HL-60 (cell line): ENCODE measurements around the gene PTGES2.

Source experiments
- DNase-seq, 2 experiments: peaks; one replicate each; pipeline ENCODE4 v3.0.0-alpha.2; 2010 to 2020; ENCODE audit warnings: low read depth in 1 of 2, low spot score in 1 of 2
- H3K27ac ChIP-seq: fragments of 250-450 bp; sonication (Bioruptor Pico); replicated peaks from 2 replicates; pipeline ENCODE4 v1.5.1; 2020; ENCODE audit warnings: mild to moderate bottlenecking, moderate library complexity
- H3K27me3 ChIP-seq: fragments of 250-450 bp; sonication (Bioruptor Pico); 2 replicates; pipeline ENCODE4 v1.5.1; 2021; ENCODE audit warnings: mild to moderate bottlenecking, moderate library complexity; ENCODE audit not compliant: insufficient read depth, poor library complexity, severe bottlenecking
- H3K4me3 ChIP-seq: replicated peaks from 2 replicates; pipeline ENCODE4 v1.5.1; 2011; ENCODE audit warnings: mild to moderate bottlenecking, control low read depth, low read length; ENCODE audit not compliant: insufficient read depth
- CTCF ChIP-seq: IDR thresholded peaks from one replicate; pipeline ENCODE4 v1.5.1; 2011; ENCODE audit warnings: low read length, control low read depth, inconsistent platforms; ENCODE audit not compliant: insufficient read depth
- GABPA ChIP-seq: IDR thresholded peaks from 2 replicates; pipeline ENCODE4 v1.6.1; 2012; ENCODE audit warnings: low read depth
- POLR2AphosphoS5 ChIP-seq: IDR thresholded peaks from 2 replicates; pipeline ENCODE4 v1.6.1; 2012; ENCODE audit warnings: low read depth
- REST ChIP-seq: IDR thresholded peaks from 2 replicates; pipeline ENCODE4 v1.6.1; 2012; ENCODE audit warnings: low read depth; ENCODE audit not compliant: insufficient replicate concordance
- SPI1 ChIP-seq: IDR thresholded peaks from 2 replicates; pipeline ENCODE4 v1.6.1; 2012; ENCODE audit warnings: low read depth, mild to moderate bottlenecking, borderline replicate concordance

The PTGES2 gene

GRCh38 chr9:128081056-128081455 lies 46.5 kb downstream of the PTGES2 start:
- Histone ChIP-seq H3K4me3 (no peak overlapping the region), H3K27me3 (no peaks in the 10 kb centered on the region), H3K27ac (no peak overlapping the region)
- no peak for DNase-seq
- TF ChIP-seq REST (no peak), GABPA (no peak), CTCF (no peak), POLR2AphosphoS5 (no peak), SPI1 (no peak)

GRCh38 chr9:128080206-128080605 lies 47.3 kb downstream of the PTGES2 start:
- H3K27ac ChIP-seq = no peak overlapping the region
- no peak for DNase-seq
- no peak for TF ChIP-seq REST
- no peak overlapping the region for H3K4me3 ChIP-seq
- no peaks in the 10 kb centered on the region for H3K27me3 ChIP-seq

- Histone ChIP-seq H3K4me3 (no peak overlapping the region), H3K27me3 (no peaks in the 10 kb centered on the region), H3K27ac (no peak overlapping the region)
- no peak for DNase-seq
- TF ChIP-seq SPI1 (no peak), GABPA (no peak), CTCF (no peak), REST (no peak), POLR2AphosphoS5 (no peak)
These were observed 48.8 kb downstream of the PTGES2 start for GRCh38 chr9:128078504-128079434.
